BJ (cell line): Measurements from ENCODE around the gene HSD17B8. TPM values are rescaled to one million over a fixed set of nuclear protein-coding genes. Genes with fewer than 3 reads are reported as not detected.

Experiments used
- CTCF ChIA-PET: fragments of 350-600 bp; formaldehyde crosslinking; extraction: SDS; loops from one replicate; lab custom pipeline; 2021; ENCODE audit warnings: antibody characterized with exemption, inconsistent platforms; lab: Yijun Ruan, JAX
- POLR2A ChIA-PET: fragments of 300-600 bp; sonication (Branson Sonifier 250); formaldehyde crosslinking; extraction: SDS; loops from one replicate; lab custom pipeline; 2021; ENCODE audit warnings: antibody characterized with exemption; lab: Charles Lee
- DNase-seq: peaks from one replicate; pipeline ENCODE4 v3.0.0-alpha.2; 2011; ENCODE audit warnings: low read depth
- H3K27me3 ChIP-seq: 2 replicates; pipeline ENCODE4 v1.6.0; 2011; ENCODE audit warnings: low read length; ENCODE audit not compliant: control insufficient read depth, insufficient read depth
- H3K36me3 ChIP-seq: 2 replicates; pipeline ENCODE4 v1.5.1; 2011; ENCODE audit warnings: low read length; ENCODE audit not compliant: control insufficient read depth, insufficient read depth
- H3K4me3 ChIP-seq: 2 replicates; pipeline ENCODE4 v1.5.1; 2011; ENCODE audit warnings: low read depth, mild to moderate bottlenecking, control low read depth, low read length
- polyA plus RNA-seq: library from polyadenylated mRNA; depleted of rRNA; stranded (reverse); fragments of >200 nt; gene quantifications from 2 replicates; pipeline ENCODE4 v1.2.3, GENCODE V29; 2011
- TF ChIP-seq, protein P1 (sequence below): IDR thresholded peaks from 2 replicates; pipeline ENCODE4 v1.5.1; 2011; ENCODE audit warnings: low read depth, mild to moderate bottlenecking, control low read depth, inconsistent platforms, low read length, moderate library complexity; ENCODE audit not compliant: insufficient read depth

The HSD17B8 gene
- polyA plus RNA-seq, 1 experiment: 3.4 TPM

DNA sequence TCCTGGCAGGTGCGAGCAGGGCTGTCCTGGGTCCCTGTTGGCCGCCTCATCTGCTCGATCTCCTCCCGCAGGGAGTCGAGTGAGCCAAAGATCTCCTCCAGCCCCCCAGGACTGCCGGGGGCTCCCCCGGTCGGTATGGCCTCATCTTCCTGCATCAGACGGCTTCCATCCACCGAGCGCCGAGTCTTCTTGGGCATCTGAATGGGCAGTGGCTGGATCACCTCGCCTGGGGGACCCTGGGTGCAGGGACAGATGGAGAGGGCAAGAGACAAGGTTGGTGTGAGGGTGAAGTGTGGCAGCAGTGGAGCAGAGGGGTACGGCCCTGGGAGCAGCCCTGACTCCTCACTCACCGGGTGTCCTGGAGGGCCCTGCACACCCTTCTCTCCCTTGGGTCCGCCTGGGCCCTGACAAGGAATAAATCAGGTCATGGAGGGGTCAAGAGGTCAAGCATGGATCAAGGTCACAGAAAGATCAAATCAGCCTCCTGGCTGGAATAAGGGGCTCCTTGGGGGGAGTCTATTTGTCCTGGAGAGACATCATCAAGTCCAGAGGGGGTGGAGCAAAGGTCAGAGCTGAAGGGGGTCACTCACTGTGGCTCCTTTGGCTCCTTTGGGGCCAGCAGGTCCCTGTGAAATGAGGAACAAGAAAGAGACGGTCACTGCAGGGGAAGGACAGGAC is 38.7 kb upstream of the HSD17B8 start:
- POLR2A ChIA-PET: no interaction called here
- Histone ChIP-seq H3K27me3 (peaks cover 1% of the 10 kb centered on the region), H3K36me3 (no peaks in the 10 kb centered on the region), H3K4me3 (no peak overlapping the region)
- DNase-seq: no peak
- CTCF ChIA-PET: interaction anchor here (1.8 kb wide), 1 partner anchor 18 kb away, joined by 3 read pairs; no protein-coding TSS in a partner anchor
- TF ChIP-seq, protein P1, sequence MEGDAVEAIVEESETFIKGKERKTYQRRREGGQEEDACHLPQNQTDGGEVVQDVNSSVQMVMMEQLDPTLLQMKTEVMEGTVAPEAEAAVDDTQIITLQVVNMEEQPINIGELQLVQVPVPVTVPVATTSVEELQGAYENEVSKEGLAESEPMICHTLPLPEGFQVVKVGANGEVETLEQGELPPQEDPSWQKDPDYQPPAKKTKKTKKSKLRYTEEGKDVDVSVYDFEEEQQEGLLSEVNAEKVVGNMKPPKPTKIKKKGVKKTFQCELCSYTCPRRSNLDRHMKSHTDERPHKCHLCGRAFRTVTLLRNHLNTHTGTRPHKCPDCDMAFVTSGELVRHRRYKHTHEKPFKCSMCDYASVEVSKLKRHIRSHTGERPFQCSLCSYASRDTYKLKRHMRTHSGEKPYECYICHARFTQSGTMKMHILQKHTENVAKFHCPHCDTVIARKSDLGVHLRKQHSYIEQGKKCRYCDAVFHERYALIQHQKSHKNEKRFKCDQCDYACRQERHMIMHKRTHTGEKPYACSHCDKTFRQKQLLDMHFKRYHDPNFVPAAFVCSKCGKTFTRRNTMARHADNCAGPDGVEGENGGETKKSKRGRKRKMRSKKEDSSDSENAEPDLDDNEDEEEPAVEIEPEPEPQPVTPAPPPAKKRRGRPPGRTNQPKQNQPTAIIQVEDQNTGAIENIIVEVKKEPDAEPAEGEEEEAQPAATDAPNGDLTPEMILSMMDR: no peak

DNA sequence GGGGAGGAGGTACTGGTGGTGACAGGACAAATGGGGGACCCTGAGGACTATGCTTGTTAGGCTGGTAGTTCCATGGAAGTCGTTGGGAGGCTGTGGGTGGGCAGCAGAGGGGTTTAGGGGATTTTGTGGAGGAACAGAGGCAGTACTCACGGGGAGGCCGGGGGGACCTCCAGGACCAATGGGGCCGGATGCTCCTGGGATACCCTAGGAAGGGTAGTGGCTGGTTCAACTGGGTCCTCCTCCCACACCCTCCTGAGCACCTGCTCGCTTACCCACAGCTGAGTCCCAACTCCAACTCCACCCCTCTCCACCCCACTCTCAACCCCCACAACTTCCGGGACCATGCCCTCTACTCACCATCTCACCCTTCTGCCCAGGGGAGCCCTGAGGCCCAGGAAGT is 38.1 kb upstream of the HSD17B8 start:
- H3K27me3 ChIP-seq: peaks cover 1% of the 10 kb centered on the region
- TF ChIP-seq, protein P1: no peak
- H3K36me3 ChIP-seq: no peaks in the 10 kb centered on the region
- ChIA-PET POLR2A (no interaction called here), CTCF (no interaction called here)
- H3K4me3 ChIP-seq: no peak overlapping the region
- no peak for DNase-seq

DNA sequence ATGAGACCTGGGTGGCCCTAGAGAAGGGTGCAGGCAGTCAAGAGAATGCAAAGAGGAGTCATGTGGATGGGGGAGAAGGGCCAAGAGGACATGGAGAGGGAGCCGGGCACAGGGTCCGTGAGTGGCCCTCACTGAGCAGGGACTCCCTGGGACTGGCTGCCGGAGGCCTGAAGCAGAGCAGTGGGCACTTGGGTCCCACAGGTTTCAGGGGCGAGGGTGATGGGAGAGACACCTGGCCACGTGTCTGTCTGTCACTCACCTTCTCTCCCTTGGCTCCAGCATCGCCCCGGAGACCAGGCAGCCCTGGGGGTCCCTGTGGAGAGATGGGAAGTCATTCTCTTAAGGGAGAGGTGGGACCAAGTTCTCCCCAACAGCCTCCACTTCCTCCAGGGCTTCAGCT is 37.6 kb upstream of the HSD17B8 start:
- TF ChIP-seq, protein P1: no peak
- Histone ChIP-seq H3K36me3 (no peaks in the 10 kb centered on the region), H3K4me3 (no peak overlapping the region), H3K27me3 (peaks cover 1% of the 10 kb centered on the region)
- DNase-seq: no peak
- POLR2A ChIA-PET: no interaction called here
- CTCF ChIA-PET: no interaction called here

DNA sequence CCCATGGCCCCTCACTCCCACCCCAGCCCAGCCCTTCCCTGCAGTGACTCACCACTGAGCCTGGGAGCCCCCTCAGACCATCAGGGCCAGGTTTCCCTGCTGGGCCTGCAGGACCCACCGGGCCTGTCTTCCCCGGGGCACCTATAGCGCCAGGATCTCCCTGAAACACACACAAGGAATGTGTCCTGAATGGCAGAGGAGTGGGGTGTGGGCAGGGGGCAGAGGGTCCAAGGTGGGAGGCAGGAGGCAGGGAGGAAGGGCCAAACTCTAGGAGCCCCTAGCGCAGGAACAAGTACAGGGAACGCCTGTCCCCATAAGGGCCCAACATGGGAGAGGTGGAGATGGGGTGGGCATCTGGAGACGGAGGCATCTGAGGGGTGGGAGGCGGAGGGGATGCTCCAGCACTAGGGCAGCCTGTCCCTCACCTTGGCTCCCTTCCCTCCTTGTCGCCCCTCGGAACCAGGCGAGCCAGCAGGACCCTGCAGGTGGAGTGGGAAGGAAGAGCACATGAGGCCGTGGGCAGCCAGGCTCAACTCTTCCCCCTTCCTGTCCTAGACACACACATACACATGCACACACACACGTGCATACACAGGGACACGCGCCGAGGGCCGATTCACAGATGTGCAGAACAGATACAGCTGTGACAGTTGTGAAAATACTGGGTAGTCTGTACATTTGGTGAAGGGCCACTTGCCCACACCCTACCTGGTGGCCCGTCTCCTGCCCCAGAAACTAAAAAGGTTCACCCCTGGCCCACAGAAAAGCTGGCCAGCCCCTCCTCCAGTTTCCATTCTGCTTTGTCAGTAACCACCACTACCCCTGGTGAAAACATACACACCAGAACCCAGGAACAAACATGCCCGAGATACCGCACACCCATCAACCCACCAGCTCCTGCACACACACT is 36.8 kb upstream of the HSD17B8 start:
- H3K4me3 ChIP-seq: no peak overlapping the region
- no peaks in the 10 kb centered on the region for H3K36me3 ChIP-seq
- TF ChIP-seq, protein P1: no peak
- no peak for DNase-seq
- ChIA-PET CTCF (interaction anchor here (0.6 kb wide), 1 partner anchor 374 kb away, joined by 3 read pairs; no protein-coding TSS in a partner anchor), POLR2A (no interaction called here)
- H3K27me3 ChIP-seq: peaks cover 1% of the 10 kb centered on the region

DNA sequence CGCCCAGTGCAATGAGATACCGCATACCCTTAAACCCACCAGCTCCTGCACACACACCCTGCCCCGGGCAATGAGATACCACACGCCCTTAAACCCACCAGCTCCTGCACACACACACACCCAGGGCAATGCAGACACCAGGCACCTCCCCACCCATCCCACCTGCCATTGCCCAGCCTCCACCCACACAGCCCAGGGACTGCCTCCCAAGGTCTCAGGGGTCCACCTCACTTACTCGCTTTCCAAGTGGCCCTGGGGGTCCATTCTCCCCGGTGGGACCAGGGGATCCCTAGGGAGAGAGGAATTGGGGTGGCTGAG is 36.2 kb upstream of the HSD17B8 start:
- CTCF ChIA-PET: interaction anchor here (0.6 kb wide), 1 partner anchor 374 kb away, joined by 3 read pairs; no protein-coding TSS in a partner anchor
- Histone ChIP-seq H3K27me3 (peaks cover 1% of the 10 kb centered on the region), H3K36me3 (no peaks in the 10 kb centered on the region), H3K4me3 (no peak overlapping the region)
- POLR2A ChIA-PET: no interaction called here
- DNase-seq: no peak
- TF ChIP-seq, protein P1: no peak
